Upper lobe of left lung (tissue), 6 donors: Measurements from ENCODE around the gene FCAR. TPM values are rescaled to one million over a fixed set of nuclear protein-coding genes. Genes with fewer than 3 reads are reported as not detected.

Source experiments
- small RNA-seq, 4 donors: library from RNA; depleted of rRNA; stranded (forward); fragments of <200 nt; gene quantifications; one replicate each; pipeline ENCODE3, GENCODE V24; 2016
- total RNA-seq, 6 donors: library from RNA; depleted of rRNA in 4 of 6; stranded (reverse); fragments of >200 nt in 4 of 6; gene quantifications; one replicate each; pipeline versions ENCODE4 v1.1.0 to v1.2.1, GENCODE V29; 2016 to 2021
- donor health status: DM: no; HTN: no; CAD: no; lungs with moderate emphysema.
- donor health status: DM: no; HTN: yes; CAD: no; lungs with severe emphysema.

The FCAR gene
- total RNA-seq, 6 donors from 2014 or later, result 2.5 to 14.4 (median 6.9) TPM; not detected in 1

Small RNA genes within 50 kb of the gene (small RNA-seq; reads per million reads assigned to genes)
- gene RNU6-222P, result 0 reads per million in 4 donors

Other genes starting within 250 kb of the FCAR start
- gene LILRB1, start 243.8 kb upstream of the FCAR start, total RNA-seq, result 10 to 100 TPM in 4 of 6 donors, 1 to 10 TPM in 2; 4.0 to 47.1 (median 16.7) TPM
- 10 to 100 TPM in 4 of 6 donors, 1 to 10 TPM in 2; 3.8 to 55.5 (median 24.9) TPM for gene LILRB4, start 211.2 kb upstream of the FCAR start, total RNA-seq
- not detected for gene KIR3DL3, start 149.8 kb upstream of the FCAR start, total RNA-seq
- under 1 TPM in 4 of 6 donors, not detected in 2; 0.17 to 0.69 (median 0.31) TPM for gene KIR2DL3, start 135.7 kb upstream of the FCAR start, total RNA-seq
- under 1 TPM in 3 of 6 donors, not detected in 3; 0.23 to 0.37 (median 0.30) TPM for gene KIR2DL1, start 104.4 kb upstream of the FCAR start, total RNA-seq
- gene KIR2DL4, start 70.6 kb upstream of the FCAR start, total RNA-seq, result 1 to 10 TPM in 1 of 6 donors, under 1 TPM in 4, not detected in 1; 0.20 to 1.3 (median 0.46) TPM
- under 1 TPM in 3 of 6 donors, not detected in 3; 0.15 to 0.88 (median 0.20) TPM for gene KIR3DL1, start 57.8 kb upstream of the FCAR start, total RNA-seq
- under 1 TPM in 3 of 6 donors, not detected in 3; 0.27 to 0.61 (median 0.37) TPM for gene KIR2DS4, start 41.6 kb upstream of the FCAR start, total RNA-seq
- under 1 TPM in 4 of 6 donors, not detected in 2; 0.20 to 0.55 (median 0.41) TPM for gene KIR3DL2, start 23.8 kb upstream of the FCAR start, total RNA-seq
- gene NCR1, start 31.9 kb downstream of the FCAR start, total RNA-seq, result 1 to 10 TPM in 5 of 6 donors, under 1 TPM in 1; 0.89 to 4.2 (median 2.2) TPM
- under 1 TPM in 1 of 6 donors, not detected in 5; 0.07 TPM for gene NLRP7, start 73.3 kb downstream of the FCAR start, total RNA-seq
- gene NLRP2, start 92.1 kb downstream of the FCAR start, total RNA-seq, result 10 to 100 TPM; 10.8 to 23.5 (median 18.8) TPM
- 1 to 10 TPM in 2 of 6 donors, under 1 TPM in 3, not detected in 1; 0.26 to 6.3 (median 0.98) TPM for gene GP6, start 164.0 kb downstream of the FCAR start, total RNA-seq
- gene RDH13, start 188.9 kb downstream of the FCAR start, total RNA-seq, result 10 to 100 TPM; 24.0 to 72.3 (median 28.1) TPM
- 10 to 100 TPM; 30.2 to 55.7 (median 43.3) TPM for gene EPS8L1, start 201.6 kb downstream of the FCAR start, total RNA-seq
- gene PPP1R12C, start 243.4 kb downstream of the FCAR start, total RNA-seq, result 100 to 1,000 TPM in 5 of 6 donors, 10 to 100 TPM in 1; 99.6 to 369 (median 158) TPM